KMS-11 (cell line): ENCODE data around the gene IL9.

Experiments used
- H2AFZ ChIP-seq: fragments of 200-600 bp; sonication (generic); 2 replicates; pipeline ENCODE4 v1.6.1; 2016; ENCODE audit warnings: antibody characterized with exemption, mixed run types, low read depth
- H3K27ac ChIP-seq: fragments of 200-600 bp; sonication (generic); 2 replicates; pipeline ENCODE4 v1.6.1; 2016; ENCODE audit warnings: mild to moderate bottlenecking, mixed run types
- H3K27me3 ChIP-seq: fragments of 200-600 bp; sonication (generic); 2 replicates; pipeline ENCODE4 v1.6.1; 2017; ENCODE audit warnings: mild to moderate bottlenecking, low read depth, mixed run types, moderate library complexity; ENCODE audit not compliant: insufficient read depth
- H3K36me3 ChIP-seq: fragments of 200-600 bp; sonication (generic); 2 replicates; pipeline ENCODE4 v1.6.1; 2017; ENCODE audit warnings: mild to moderate bottlenecking, mixed run types; ENCODE audit not compliant: insufficient read depth
- H3K4me1 ChIP-seq: fragments of 200-600 bp; sonication (generic); 2 replicates; pipeline ENCODE4 v1.6.1; 2016; ENCODE audit warnings: mild to moderate bottlenecking, low read depth, mixed run types; ENCODE audit not compliant: poor library complexity, severe bottlenecking
- H3K4me2 ChIP-seq: fragments of 200-600 bp; sonication (generic); 2 replicates; pipeline ENCODE4 v1.7.0; 2016; ENCODE audit warnings: mild to moderate bottlenecking, mixed run types
- H3K4me3 ChIP-seq: fragments of 200-600 bp; sonication (generic); IDR thresholded peaks from 2 replicates; pipeline ENCODE4 v1.6.1; 2017; ENCODE audit warnings: low read depth, low read length, mixed read lengths; ENCODE audit not compliant: insufficient read depth
- H3K79me2 ChIP-seq: fragments of 200-600 bp; sonication (generic); 2 replicates; pipeline ENCODE4 v1.6.1; 2016; ENCODE audit warnings: low read depth, mixed run types; ENCODE audit not compliant: insufficient read depth
- H3K9ac ChIP-seq: fragments of 200-600 bp; sonication (generic); 2 replicates; pipeline ENCODE4 v1.6.1; 2016; ENCODE audit warnings: mild to moderate bottlenecking, mixed run types
- H4K20me1 ChIP-seq: fragments of 200-600 bp; sonication (generic); 2 replicates; pipeline ENCODE4 v1.6.1; 2016; ENCODE audit warnings: mild to moderate bottlenecking, mixed run types; ENCODE audit not compliant: insufficient read depth
- TF ChIP-seq, protein P1 (sequence below): fragments of 200-600 bp; sonication (generic); conservative IDR thresholded peaks from 2 replicates; pipeline ENCODE4 v1.6.1; 2017; ENCODE audit warnings: low read depth, mild to moderate bottlenecking, antibody characterized with exemption, low read length, moderate library complexity, mixed read lengths

IL9 gene

DNA sequence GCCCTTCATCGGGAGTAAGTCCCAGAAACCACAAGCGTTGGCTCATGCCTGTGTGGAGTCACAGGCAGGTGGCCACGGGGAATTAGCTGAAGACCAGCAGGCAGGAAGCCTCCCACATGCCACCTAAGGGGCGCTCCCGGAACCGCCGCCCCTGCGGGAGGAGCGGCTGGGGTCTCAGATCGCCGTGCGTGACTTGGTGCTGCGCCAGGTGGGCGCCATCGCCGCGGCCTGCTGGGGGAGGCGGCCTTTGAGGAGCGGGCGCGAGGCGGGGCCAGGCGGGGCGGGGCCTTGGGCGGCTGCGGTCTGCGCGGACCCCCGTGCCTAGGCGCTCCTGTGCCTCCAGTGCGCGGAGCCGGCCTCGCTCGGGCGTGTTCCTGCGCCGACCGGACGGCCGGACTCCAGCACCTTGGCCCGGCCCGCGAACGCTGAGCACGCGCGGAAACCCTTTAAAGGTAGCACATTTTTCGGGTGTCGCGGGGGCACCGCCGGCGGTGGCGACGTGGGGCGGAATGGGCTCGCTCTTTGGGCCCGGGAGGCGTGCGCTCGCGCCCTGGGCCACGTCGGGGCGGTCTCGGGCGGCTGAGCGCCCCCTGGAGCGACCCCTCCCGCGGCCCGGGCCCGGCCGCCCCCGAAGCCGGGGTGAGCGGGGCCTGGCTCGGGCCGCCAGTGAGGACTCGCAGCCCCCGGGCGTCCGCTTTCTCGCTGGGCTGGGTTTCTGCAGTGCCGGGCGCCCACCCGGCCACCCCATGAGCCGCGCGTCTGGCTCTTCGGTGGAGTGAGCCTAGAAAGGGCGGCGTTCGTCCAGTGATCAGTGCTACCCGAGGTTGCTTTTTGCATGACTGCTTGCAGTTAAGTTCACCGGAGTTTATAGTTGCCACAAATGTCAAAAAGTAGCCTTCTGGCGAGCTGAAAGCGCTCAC lies 34.6 kb upstream of the IL9 start:
- H3K4me3 ChIP-seq: no peak overlapping the region
- H3K27me3 ChIP-seq: no peaks in the 10 kb centered on the region
- no peak overlapping the region for H3K27ac ChIP-seq
- H3K4me1 ChIP-seq: peaks cover 9% of the 10 kb centered on the region
- no peak overlapping the region for H2AFZ ChIP-seq
- H3K79me2 ChIP-seq: no peaks in the 10 kb centered on the region
- no peaks in the 10 kb centered on the region for H3K36me3 ChIP-seq
- H3K9ac ChIP-seq: no peak overlapping the region
- H4K20me1 ChIP-seq: no peaks in the 10 kb centered on the region
- TF ChIP-seq, protein P1, sequence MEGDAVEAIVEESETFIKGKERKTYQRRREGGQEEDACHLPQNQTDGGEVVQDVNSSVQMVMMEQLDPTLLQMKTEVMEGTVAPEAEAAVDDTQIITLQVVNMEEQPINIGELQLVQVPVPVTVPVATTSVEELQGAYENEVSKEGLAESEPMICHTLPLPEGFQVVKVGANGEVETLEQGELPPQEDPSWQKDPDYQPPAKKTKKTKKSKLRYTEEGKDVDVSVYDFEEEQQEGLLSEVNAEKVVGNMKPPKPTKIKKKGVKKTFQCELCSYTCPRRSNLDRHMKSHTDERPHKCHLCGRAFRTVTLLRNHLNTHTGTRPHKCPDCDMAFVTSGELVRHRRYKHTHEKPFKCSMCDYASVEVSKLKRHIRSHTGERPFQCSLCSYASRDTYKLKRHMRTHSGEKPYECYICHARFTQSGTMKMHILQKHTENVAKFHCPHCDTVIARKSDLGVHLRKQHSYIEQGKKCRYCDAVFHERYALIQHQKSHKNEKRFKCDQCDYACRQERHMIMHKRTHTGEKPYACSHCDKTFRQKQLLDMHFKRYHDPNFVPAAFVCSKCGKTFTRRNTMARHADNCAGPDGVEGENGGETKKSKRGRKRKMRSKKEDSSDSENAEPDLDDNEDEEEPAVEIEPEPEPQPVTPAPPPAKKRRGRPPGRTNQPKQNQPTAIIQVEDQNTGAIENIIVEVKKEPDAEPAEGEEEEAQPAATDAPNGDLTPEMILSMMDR: no peak
- no peak overlapping the region for H3K4me2 ChIP-seq

DNA sequence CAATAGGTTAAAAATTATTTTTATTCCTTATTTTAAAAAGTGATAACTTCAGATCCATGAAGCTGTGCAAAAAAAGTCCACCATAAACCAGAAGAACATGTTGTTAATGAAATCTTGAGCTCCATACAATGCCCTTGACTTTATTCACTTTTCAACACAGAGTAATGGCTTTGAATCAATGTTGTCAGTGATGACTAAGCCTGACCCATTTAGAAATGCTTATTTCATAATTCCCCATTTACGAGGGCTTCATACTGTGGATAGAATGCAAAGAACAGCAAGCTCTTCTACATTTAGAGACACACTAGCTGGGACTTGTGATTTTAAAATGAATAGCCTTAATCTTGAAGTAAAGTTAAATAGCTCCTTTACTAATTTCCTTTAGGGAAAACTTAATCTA lies 25.7 kb upstream of the IL9 start:
- H3K27me3 ChIP-seq: no peaks in the 10 kb centered on the region
- H3K4me2 ChIP-seq: no peak overlapping the region
- TF ChIP-seq, protein P1: no peak

DNA sequence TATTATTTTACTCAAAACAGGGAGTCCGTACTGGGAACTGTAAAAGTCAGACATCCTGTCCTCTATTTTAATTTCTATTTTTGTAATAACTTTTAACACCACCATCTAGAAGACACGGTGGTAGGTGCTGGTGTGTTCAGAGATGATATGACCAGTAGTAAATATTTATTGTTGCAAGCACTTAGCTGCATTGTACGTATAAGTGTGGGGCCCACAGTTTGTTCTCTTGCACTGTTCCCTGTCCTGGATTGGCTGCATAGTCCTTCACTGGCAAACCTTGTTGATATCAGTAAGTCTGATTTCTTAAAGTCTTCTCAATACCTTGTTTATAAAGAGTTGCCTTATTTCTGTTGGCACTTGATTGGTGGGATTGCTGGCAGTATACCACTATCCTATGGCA lies 24.6 kb upstream of the IL9 start:
- Histone ChIP-seq H3K4me3 (no peak overlapping the region), H3K4me2 (no peak overlapping the region), H3K79me2 (no peaks in the 10 kb centered on the region), H2AFZ (no peak overlapping the region), H3K4me1 (peaks cover 12% of the 10 kb centered on the region), H4K20me1 (no peaks in the 10 kb centered on the region), H3K27me3 (no peaks in the 10 kb centered on the region), H3K9ac (no peak overlapping the region), H3K36me3 (no peaks in the 10 kb centered on the region), H3K27ac (no peak overlapping the region)
- TF ChIP-seq, protein P1: no peak

More for the DNA sequence above, 25.7 kb upstream of the IL9 start:
- Histone ChIP-seq H3K27ac (no peak overlapping the region), H3K9ac (no peak overlapping the region), H3K4me3 (no peak overlapping the region), H3K4me1 (peaks cover 7% of the 10 kb centered on the region), H4K20me1 (no peaks in the 10 kb centered on the region), H3K79me2 (no peaks in the 10 kb centered on the region), H2AFZ (no peak overlapping the region), H3K36me3 (no peaks in the 10 kb centered on the region)

DNA sequence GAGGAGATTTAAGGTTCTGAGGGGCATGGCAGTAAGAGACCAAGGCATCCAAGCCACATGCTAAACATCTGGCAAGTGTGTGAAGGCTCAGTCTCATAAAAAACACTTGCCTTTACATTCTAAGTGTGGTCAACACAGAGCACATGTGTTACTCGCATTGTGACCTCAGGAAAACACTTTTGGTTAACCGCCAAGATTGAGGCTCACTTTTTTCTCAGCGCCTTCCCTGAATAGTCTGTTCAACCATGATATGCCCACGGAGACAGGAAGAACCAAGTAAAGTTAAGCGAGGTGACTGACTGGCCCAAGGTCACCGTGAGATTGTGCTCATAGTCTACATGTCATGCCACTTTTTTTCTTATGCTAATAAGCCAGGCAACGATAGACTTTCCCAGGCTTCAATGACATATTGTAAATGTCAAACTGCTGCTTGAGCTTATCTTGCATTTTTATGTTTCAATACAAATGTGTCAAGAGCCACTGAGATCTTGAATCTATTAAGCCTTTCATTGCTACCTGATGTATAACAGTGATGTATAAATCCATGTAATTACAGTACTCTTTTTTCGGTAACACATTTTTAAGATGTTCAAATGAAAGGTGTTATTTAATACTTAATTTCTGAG lies 21.1 kb upstream of the IL9 start:
- no peaks in the 10 kb centered on the region for H3K36me3 ChIP-seq
- H3K27ac ChIP-seq: no peak overlapping the region
- no peak overlapping the region for H2AFZ ChIP-seq
- no peaks in the 10 kb centered on the region for H4K20me1 ChIP-seq
- H3K4me1 ChIP-seq: peaks cover 12% of the 10 kb centered on the region
- no peaks in the 10 kb centered on the region for H3K79me2 ChIP-seq
- H3K27me3 ChIP-seq: no peaks in the 10 kb centered on the region
- TF ChIP-seq, protein P1: no peak
- no peak overlapping the region for H3K4me2 ChIP-seq
- H3K9ac ChIP-seq: no peak overlapping the region
- no peak overlapping the region for H3K4me3 ChIP-seq
